ENCODE measurements around the gene RAB40C.

RAB40C gene

GRCh38 chr16:624526-625070, 34.7 kb downstream of the RAB40C start:
- no peak overlapping the region for H3K27ac Mint-ChIP-seq
- no peaks in the 10 kb centered on the region for H3K4me1 Mint-ChIP-seq (ENCODE audit: low read depth)
- H3K4me3 Mint-ChIP-seq: no peak overlapping the region
- no peaks in the 10 kb centered on the region for H3K9me3 Mint-ChIP-seq (ENCODE audit: low read depth)
- H3K36me3 Mint-ChIP-seq: no peaks in the 10 kb centered on the region
- H3K27me3 Mint-ChIP-seq: no peaks in the 10 kb centered on the region

- Mint-ChIP-seq H3K9me3 (ENCODE audit: low read depth) (no peaks in the 10 kb centered on the region), H3K4me1 (ENCODE audit: low read depth) (no peaks in the 10 kb centered on the region), H3K27me3 (no peaks in the 10 kb centered on the region), H3K36me3 (no peaks in the 10 kb centered on the region), H3K4me3 (no peak overlapping the region), H3K27ac (no peak overlapping the region)
Measured at GRCh38 chr16:625117-625976, 35.5 kb downstream of the RAB40C start.

GRCh38 chr16:625977-626765, 36.3 kb downstream of the RAB40C start:
- Mint-ChIP-seq H3K4me3 (no peak overlapping the region), H3K36me3 (no peaks in the 10 kb centered on the region), H3K27me3 (no peaks in the 10 kb centered on the region), H3K4me1 (ENCODE audit: low read depth) (no peaks in the 10 kb centered on the region), H3K27ac (no peak overlapping the region), H3K9me3 (ENCODE audit: low read depth) (no peaks in the 10 kb centered on the region)

GRCh38 chr16:626787-627453, 37.1 kb downstream of the RAB40C start:
- Mint-ChIP-seq H3K36me3 (no peaks in the 10 kb centered on the region), H3K27me3 (no peaks in the 10 kb centered on the region), H3K4me1 (ENCODE audit: low read depth) (no peaks in the 10 kb centered on the region), H3K27ac (no peak overlapping the region), H3K4me3 (no peak overlapping the region), H3K9me3 (ENCODE audit: low read depth) (no peaks in the 10 kb centered on the region)

DNA sequence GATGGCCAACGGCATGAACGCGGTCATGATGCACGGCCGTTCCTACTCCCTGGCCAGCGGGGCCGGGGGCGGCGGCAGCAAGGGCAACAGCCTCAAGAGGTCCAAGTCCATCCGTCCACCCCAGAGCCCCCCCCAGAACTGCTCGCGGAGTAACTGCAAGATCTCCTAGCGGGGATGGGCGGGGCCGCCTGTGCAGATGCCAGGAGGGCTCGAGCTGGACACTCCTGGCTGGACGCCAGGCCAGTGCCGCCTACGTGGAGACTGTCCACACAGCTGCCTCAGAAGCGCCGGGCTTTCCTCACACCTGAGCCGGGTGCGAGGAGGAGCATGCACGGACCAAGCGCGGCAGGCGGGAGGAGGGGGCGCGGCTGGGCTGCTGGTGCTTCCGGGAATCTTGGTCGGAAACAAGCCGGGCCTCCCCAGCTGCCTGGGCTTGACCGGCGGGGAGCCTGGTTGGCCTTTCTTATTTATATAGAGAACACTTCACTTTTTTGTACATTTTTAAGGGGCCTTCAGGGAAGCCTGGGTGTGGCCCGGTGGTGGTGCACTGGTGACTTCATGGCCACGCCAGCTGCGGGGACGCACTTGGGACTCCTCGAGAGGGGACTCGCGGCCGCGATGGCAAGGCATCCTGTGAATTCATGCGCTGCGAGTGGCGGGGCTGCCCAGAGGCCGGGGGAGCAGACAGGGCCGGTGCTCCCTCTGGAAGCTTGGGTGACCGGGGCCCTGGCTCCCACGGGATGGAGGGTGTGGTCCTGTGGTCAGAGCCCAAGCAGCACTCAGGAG, 37.8 kb downstream of the RAB40C start:
- Mint-ChIP-seq H3K27ac (no peak overlapping the region), H3K36me3 (no peaks in the 10 kb centered on the region), H3K4me1 (ENCODE audit: low read depth) (no peaks in the 10 kb centered on the region), H3K27me3 (no peaks in the 10 kb centered on the region), H3K9me3 (ENCODE audit: low read depth) (no peaks in the 10 kb centered on the region), H3K4me3 (no peak overlapping the region)

GRCh38 chr16:628321-629061, 38.6 kb downstream of the RAB40C start:
- Mint-ChIP-seq H3K36me3 (no peaks in the 10 kb centered on the region), H3K27ac (no peak overlapping the region), H3K4me3 (no peak overlapping the region), H3K9me3 (ENCODE audit: low read depth) (no peaks in the 10 kb centered on the region), H3K27me3 (no peaks in the 10 kb centered on the region), H3K4me1 (ENCODE audit: low read depth) (no peaks in the 10 kb centered on the region)

DNA sequence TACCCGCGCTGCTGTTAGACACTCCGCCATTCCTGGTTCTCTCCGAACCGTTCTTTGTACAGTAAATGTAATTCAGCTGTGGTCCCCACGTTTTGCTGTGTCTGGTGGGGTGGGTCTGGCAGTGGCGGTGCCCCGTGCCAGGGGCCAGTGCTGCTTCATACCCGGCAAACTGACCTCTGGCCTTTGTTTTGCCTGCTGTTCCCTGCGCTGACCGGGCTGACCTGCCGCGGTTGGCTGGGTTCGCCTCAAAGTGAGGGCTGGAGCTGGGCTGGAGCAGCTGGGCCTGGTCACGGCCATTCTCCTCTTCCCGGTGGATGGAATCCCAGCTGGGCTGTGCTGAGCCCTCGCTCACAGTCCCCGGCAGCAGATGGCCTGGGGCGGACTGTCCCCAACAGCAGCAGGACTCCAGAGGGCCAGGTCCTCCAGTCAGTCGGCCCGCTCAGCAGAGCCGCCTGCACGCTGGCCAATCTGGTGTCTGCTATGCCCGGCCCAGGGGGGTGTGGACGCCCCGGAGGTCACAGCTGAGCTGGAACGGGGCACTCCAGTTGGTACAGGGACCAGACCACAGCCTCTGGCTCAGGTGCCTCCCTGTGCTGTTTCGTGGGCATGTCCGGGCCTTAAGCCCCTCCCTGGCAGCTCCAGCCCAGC, 39.4 kb downstream of the RAB40C start:
- Mint-ChIP-seq H3K4me1 (ENCODE audit: low read depth) (peaks cover under 1% of the 10 kb centered on the region), H3K4me3 (no peak overlapping the region), H3K27me3 (no peaks in the 10 kb centered on the region), H3K36me3 (no peaks in the 10 kb centered on the region), H3K9me3 (ENCODE audit: low read depth) (no peaks in the 10 kb centered on the region), H3K27ac (no peak overlapping the region)

DNA sequence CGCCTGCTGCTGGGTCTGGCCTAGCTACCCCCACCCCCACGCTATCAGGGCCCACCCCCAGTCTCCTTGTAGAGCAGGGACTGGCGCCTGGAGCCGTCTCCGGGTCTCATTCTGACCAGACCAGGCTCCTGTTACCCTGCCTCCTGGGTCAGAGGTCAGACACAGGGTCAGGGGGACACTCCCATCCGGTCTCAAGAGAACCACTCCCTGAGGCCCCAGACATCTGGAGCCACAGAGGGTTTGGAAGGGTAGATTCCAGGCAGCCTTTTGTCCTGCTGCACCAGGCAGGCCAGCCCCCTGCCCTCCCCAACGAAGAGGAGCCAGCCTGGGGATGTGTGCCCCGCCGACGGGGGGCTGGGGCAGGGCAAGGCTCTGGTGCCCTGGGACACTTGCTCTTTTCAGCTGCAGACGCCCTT, 40.0 kb downstream of the RAB40C start:
- peaks cover 2% of the 10 kb centered on the region for H3K4me1 Mint-ChIP-seq (ENCODE audit: low read depth)
- no peak overlapping the region for H3K27ac Mint-ChIP-seq
- no peak overlapping the region for H3K4me3 Mint-ChIP-seq
- H3K9me3 Mint-ChIP-seq (ENCODE audit: low read depth): no peaks in the 10 kb centered on the region
- H3K36me3 Mint-ChIP-seq: no peaks in the 10 kb centered on the region
- H3K27me3 Mint-ChIP-seq: no peaks in the 10 kb centered on the region

GRCh38 chr16:630249-630814, 40.5 kb downstream of the RAB40C start:
- Mint-ChIP-seq H3K4me1 (ENCODE audit: low read depth) (peaks cover 3% of the 10 kb centered on the region), H3K9me3 (ENCODE audit: low read depth) (no peaks in the 10 kb centered on the region), H3K4me3 (no peak overlapping the region), H3K36me3 (no peaks in the 10 kb centered on the region), H3K27ac (no peak overlapping the region), H3K27me3 (no peaks in the 10 kb centered on the region)

DNA sequence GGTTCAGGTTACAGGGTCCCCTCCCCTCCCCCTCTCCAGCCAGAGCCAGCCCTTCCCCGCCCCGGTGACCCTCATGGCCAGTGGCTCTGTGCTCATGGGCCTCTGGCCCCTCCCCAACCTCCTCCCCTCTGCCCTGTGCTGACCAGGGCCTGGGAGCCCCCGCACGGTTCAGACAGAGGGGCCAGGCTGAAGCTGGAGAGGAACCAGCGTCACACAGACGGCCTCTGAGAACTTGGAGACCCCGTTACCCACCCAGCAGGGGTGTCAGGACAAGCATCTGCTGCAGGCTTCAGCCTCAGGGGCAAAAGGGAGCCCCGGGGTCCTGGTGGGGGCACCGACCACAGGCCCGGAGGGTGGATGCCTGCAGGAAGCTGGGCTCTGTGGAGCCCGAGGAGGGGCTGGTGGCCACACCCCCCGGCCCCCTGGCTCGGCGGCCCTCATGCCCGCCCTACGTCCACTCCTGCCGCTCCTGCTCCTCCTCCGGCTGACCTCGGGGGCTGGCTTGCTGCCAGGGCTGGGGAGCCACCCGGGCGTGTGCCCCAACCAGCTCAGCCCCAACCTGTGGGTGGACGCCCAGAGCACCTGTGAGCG, 41.0 kb downstream of the RAB40C start, which contains the start of gene WFIKKN1:
TSS of gene WFIKKN1 (plus strand) at position 171 of the 591 bp plus-strand sequence. CDS start at position 440, 269 bp downstream.
- H3K27ac Mint-ChIP-seq: no peak within 1 kb of the TSS
- H3K4me1 Mint-ChIP-seq (ENCODE audit: low read depth): peaks cover 3% of the 10 kb centered on the region
- no peaks in the 10 kb centered on the region for H3K9me3 Mint-ChIP-seq (ENCODE audit: low read depth)
- no peaks in the 10 kb centered on the region for H3K36me3 Mint-ChIP-seq
- H3K4me3 Mint-ChIP-seq: no peak within 1 kb of the TSS
- no peaks in the 10 kb centered on the region for H3K27me3 Mint-ChIP-seq

- no peak overlapping the region for H3K4me3 Mint-ChIP-seq
- no peaks in the 10 kb centered on the region for H3K36me3 Mint-ChIP-seq
- no peak overlapping the region for H3K27ac Mint-ChIP-seq
- H3K9me3 Mint-ChIP-seq (ENCODE audit: low read depth): no peaks in the 10 kb centered on the region
- H3K4me1 Mint-ChIP-seq (ENCODE audit: low read depth): peaks cover 7% of the 10 kb centered on the region
- H3K27me3 Mint-ChIP-seq: no peaks in the 10 kb centered on the region
Measured at GRCh38 chr16:631808-632358, 42.0 kb downstream of the RAB40C start.

DNA sequence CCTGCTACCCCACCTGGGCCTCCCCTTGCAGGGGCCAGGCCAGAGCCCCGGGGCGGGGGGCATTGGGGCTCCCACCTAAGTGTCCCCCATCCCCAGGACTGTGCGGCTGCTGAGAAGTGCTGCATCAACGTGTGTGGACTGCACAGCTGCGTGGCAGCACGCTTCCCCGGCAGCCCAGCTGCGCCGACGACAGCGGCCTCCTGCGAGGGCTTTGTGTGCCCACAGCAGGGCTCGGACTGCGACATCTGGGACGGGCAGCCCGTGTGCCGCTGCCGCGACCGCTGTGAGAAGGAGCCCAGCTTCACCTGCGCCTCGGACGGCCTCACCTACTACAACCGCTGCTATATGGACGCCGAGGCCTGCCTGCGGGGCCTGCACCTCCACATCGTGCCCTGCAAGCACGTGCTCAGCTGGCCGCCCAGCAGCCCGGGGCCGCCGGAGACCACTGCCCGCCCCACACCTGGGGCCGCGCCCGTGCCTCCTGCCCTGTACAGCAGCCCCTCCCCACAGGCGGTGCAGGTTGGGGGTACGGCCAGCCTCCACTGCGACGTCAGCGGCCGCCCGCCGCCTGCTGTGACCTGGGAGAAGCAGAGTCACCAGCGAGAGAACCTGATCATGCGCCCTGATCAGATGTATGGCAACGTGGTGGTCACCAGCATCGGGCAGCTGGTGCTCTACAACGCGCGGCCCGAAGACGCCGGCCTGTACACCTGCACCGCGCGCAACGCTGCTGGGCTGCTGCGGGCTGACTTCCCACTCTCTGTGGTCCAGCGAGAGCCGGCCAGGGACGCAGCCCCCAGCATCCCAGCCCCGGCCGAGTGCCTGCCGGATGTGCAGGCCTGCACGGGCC, 42.8 kb downstream of the RAB40C start:
- no peak overlapping the region for H3K27ac Mint-ChIP-seq
- no peaks in the 10 kb centered on the region for H3K27me3 Mint-ChIP-seq

More for the DNA sequence above, 42.8 kb downstream of the RAB40C start:
- no peak overlapping the region for H3K4me3 Mint-ChIP-seq
- H3K4me1 Mint-ChIP-seq (ENCODE audit: low read depth): peaks cover 7% of the 10 kb centered on the region
- no peaks in the 10 kb centered on the region for H3K9me3 Mint-ChIP-seq (ENCODE audit: low read depth)
- no peaks in the 10 kb centered on the region for H3K36me3 Mint-ChIP-seq

All from activated naive CD8-positive, alpha-beta T cell (primary cell).